ENCODE data around the gene PDE11A. TPM values are rescaled to one million over a fixed set of nuclear protein-coding genes. Genes with fewer than 3 reads are reported as not detected.

PDE11A gene
- total and polyA plus RNA-seq, 2 of the 13 experiments (the other 11 are each of a cell fraction or from before 2014, with no cell fraction given), result 1.2 to 1.7 TPM

GRCh38 chr2:178112202-178113152, 39.9 kb upstream of the PDE11A start, which contains the start of gene RBM45 (continued):
- TF ChIP-seq CC2D1A (CRISPR knock-in tag; IDR thresholded peaks at IDR 0.05) (no peak), SRY (CRISPR knock-in tag; IDR thresholded peaks at IDR 0.05) (peak; percentile 87), ATF4 (CRISPR knock-in tag; IDR thresholded peaks at IDR 0.05) (peak in 1 of 2 experiments; percentile 85; a peak in 2 of 4 replicates), POGK (CRISPR knock-in tag; conservative IDR thresholded peaks at IDR 0.05) (peak; percentile 97), PHB2 (IDR thresholded peaks at IDR 0.05; ENCODE audit: partially characterized antibody) (no peak), NAIF1 (CRISPR knock-in tag; IDR thresholded peaks at IDR 0.05; ENCODE audit: borderline replicate concordance) (no peak), RFXANK (CRISPR knock-in tag; IDR thresholded peaks at IDR 0.05) (peak; percentile 86; the same call in 1 of the 2 replicates), HDAC2 (CRISPR knock-in tag; IDR thresholded peaks at IDR 0.05) (peak; percentile 97), HDAC6 (IDR thresholded peaks at IDR 0.05; ENCODE audit: low read depth, low read length) (no peak), ZNF619 (CRISPR knock-in tag; IDR thresholded peaks at IDR 0.05) (peak; percentile 99), MLX (CRISPR knock-in tag; IDR thresholded peaks at IDR 0.05) (peak; percentile 58; the same call in 1 of the 2 replicates), CAMTA2 (CRISPR knock-in tag; IDR thresholded peaks at IDR 0.05; ENCODE audit: borderline replicate concordance) (peak; percentile 58; the same call in 1 of the 2 replicates), KDM5A (IDR thresholded peaks at IDR 0.05; ENCODE audit: borderline replicate concordance, low read length) (peak; percentile 68; the same call in 1 of the 2 replicates), SP140L (CRISPR knock-in tag; IDR thresholded peaks at IDR 0.05; ENCODE audit: borderline replicate concordance) (peak; percentile 76; the same call in 1 of the 2 replicates), TFE3 (CRISPR knock-in tag; IDR thresholded peaks at IDR 0.05) (peak; percentile 72), ZC3H4 (CRISPR knock-in tag; IDR thresholded peaks at IDR 0.05; ENCODE audit: borderline replicate concordance) (no peak; the same call in 1 of the 2 replicates), USF2 (IDR thresholded peaks at IDR 0.05; ENCODE audit: low read depth, low read length) (no peak), USF2 (CRISPR knock-in tag; IDR thresholded peaks at IDR 0.05; ENCODE audit: borderline replicate concordance) (peak; percentile 61; the same call in 1 of the 2 replicates), SMC3 (IDR thresholded peaks at IDR 0.05; ENCODE audit: low read length) (peak; percentile 46; the same call in 1 of the 2 replicates)
